ENCODE data around the gene OMA1. TPM values are rescaled to one million over a fixed set of nuclear protein-coding genes. Genes with fewer than 3 reads are reported as not detected.

OMA1 gene
- polyA plus RNA-seq, 1 of the 3 experiments (the other 2 are of a cell fraction): 6.9 TPM

DNA sequence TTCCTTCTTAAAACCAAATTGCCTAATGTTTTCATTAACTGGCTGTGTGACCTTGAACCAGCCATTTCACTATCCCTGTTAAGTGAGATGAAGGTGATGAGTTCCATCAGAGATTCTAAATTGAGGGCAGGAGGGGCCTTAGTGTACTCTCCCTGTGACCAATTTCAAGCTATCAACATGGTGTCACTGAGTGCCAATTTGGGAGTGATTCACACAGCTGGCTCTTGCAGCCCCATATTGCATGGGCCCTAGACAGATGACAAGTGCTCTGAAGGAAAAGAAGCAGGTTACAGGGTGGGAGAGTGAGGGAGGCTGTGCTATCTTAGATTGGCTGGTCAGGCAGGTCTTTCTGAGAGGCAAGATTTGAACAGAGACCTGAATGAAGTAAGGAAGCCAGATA, 43.5 kb upstream of the OMA1 start:
- Histone ChIP-seq H3K9ac (no peak overlapping the region), H2AFZ (ENCODE audit: low read depth) (no peak overlapping the region), H3K27ac (ENCODE audit: low read depth in 2 of 2, low read length in 1 of 2) (no peak overlapping the region), H3K36me3 (replicated peaks in 1 of 2; ENCODE audit: control insufficient read depth in 1 of 2, insufficient read depth in 2 of 2, low read length in 1 of 2) (no peaks in the 10 kb centered on the region), H3K27me3 (ENCODE audit: insufficient read depth) (no peaks in the 10 kb centered on the region), H3K4me1 (ENCODE audit: control insufficient read depth in 1 of 2, insufficient read depth in 2 of 2, low read depth in 1 of 2, low read length in 1 of 2) (peaks cover 5 to 10% of the 10 kb centered on the region in 2 experiments), H4K20me1 (ENCODE audit: insufficient read depth) (no peaks in the 10 kb centered on the region), H3K4me3 (ENCODE audit: low read depth in 2 of 2, low read length in 1 of 2) (no peak overlapping the region), H3F3A (replicated peaks; ENCODE audit: insufficient read depth) (peaks cover 10% of the 10 kb centered on the region), H3K4me2 (no peak overlapping the region), H3K79me2 (ENCODE audit: insufficient read depth) (no peaks in the 10 kb centered on the region), H3K9me2 (no peaks in the 10 kb centered on the region), H3K9me3 (no peaks in the 10 kb centered on the region)
- no peak for DNase-seq
- ChIA-PET CTCF (interaction anchor here (1.0 kb wide), 1 partner anchor 62 kb away, joined by 3 read pairs; no protein-coding TSS in a partner anchor), POLR2A (no interaction called here)
- TF ChIP-seq FOSL2 (IDR thresholded peaks at IDR 0.05; ENCODE audit: borderline replicate concordance, low read depth) (no peak), RFX5 (IDR thresholded peaks at IDR 0.05; ENCODE audit: low read length) (no peak), EZH2phosphoT487 (IDR thresholded peaks at IDR 0.05; ENCODE audit: borderline replicate concordance, low read depth) (no peak), RCOR1 (IDR thresholded peaks at IDR 0.05; ENCODE audit: low read length) (no peak), NFIC (IDR thresholded peaks at IDR 0.05; ENCODE audit: borderline replicate concordance) (no peak), YY1 (IDR thresholded peaks at IDR 0.05; ENCODE audit: low read depth) (no peak), TCF12 (IDR thresholded peaks at IDR 0.05) (no peak)
- TF ChIP-seq, protein P1, sequence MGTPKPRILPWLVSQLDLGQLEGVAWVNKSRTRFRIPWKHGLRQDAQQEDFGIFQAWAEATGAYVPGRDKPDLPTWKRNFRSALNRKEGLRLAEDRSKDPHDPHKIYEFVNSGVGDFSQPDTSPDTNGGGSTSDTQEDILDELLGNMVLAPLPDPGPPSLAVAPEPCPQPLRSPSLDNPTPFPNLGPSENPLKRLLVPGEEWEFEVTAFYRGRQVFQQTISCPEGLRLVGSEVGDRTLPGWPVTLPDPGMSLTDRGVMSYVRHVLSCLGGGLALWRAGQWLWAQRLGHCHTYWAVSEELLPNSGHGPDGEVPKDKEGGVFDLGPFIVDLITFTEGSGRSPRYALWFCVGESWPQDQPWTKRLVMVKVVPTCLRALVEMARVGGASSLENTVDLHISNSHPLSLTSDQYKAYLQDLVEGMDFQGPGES (IDR thresholded peaks at IDR 0.05; ENCODE audit: low read depth, low read length): no peak

DNA sequence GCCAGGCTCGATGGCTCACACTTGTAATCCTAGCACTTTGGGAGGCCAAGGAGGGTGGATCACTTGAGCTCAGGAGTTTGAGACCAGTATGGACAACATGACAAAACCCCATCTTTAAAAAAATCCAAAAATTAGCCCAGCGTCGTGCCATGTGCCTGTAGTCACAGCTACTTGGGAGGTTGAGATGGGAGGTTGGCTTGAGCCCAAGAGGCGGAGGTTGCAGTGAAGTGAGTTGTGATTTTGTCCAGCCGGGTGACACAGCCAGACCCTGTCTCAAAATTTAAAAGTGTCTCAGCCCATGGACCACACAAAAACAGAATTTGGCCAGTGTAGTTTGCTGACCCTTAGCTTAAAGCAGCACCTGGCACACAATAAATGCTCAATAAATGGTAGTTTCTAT, 41.9 kb upstream of the OMA1 start:
- POLR2A ChIA-PET: no interaction called here
- CTCF ChIA-PET: interaction anchor here (0.6 to 1.0 kb wide), 3 partner anchors 26 to 1426 kb away, joined by 3 to 4 read pairs (median 3); no protein-coding TSS in a partner anchor
- WGBS (ENCODE audit: low lambda C conversion rate): 88% methylated on average over 5 of the region's 5 CpGs
- no peak overlapping the region for H3K4me2 ChIP-seq
- no peak overlapping the region for H3K9ac ChIP-seq
- H3K36me3 ChIP-seq (replicated peaks in 1 of 2; ENCODE audit: control insufficient read depth in 1 of 2, insufficient read depth in 2 of 2, low read length in 1 of 2): no peaks in the 10 kb centered on the region
- no peaks in the 10 kb centered on the region for H3K9me3 ChIP-seq
- no peaks in the 10 kb centered on the region for H3K9me2 ChIP-seq
- H3K79me2 ChIP-seq (ENCODE audit: insufficient read depth): no peaks in the 10 kb centered on the region
- no peak for DNase-seq
- H4K20me1 ChIP-seq (ENCODE audit: insufficient read depth): no peaks in the 10 kb centered on the region
- no peaks in the 10 kb centered on the region for H3K27me3 ChIP-seq (ENCODE audit: insufficient read depth)
- peaks cover 5 to 19% of the 10 kb centered on the region in 2 experiments for H3K4me1 ChIP-seq (ENCODE audit: control insufficient read depth in 1 of 2, insufficient read depth in 2 of 2, low read depth in 1 of 2, low read length in 1 of 2)
- H3K4me3 ChIP-seq (ENCODE audit: low read depth in 2 of 2, low read length in 1 of 2): no peak overlapping the region
- peaks cover 21% of the 10 kb centered on the region for H3F3A ChIP-seq (replicated peaks; ENCODE audit: insufficient read depth)
- H2AFZ ChIP-seq (ENCODE audit: low read depth): no peak overlapping the region
- no peak overlapping the region for H3K27ac ChIP-seq (ENCODE audit: low read depth in 2 of 2, low read length in 1 of 2)
- no peak for TF ChIP-seq ZBTB33 (IDR thresholded peaks at IDR 0.05; ENCODE audit: borderline replicate concordance, low read depth)
- TF ChIP-seq RFX5 (IDR thresholded peaks at IDR 0.05; ENCODE audit: low read length): no peak
- TF ChIP-seq ELF1 (IDR thresholded peaks at IDR 0.05): no peak
- no peak for TF ChIP-seq NFIC (IDR thresholded peaks at IDR 0.05; ENCODE audit: borderline replicate concordance)
- TF ChIP-seq, protein P2, sequence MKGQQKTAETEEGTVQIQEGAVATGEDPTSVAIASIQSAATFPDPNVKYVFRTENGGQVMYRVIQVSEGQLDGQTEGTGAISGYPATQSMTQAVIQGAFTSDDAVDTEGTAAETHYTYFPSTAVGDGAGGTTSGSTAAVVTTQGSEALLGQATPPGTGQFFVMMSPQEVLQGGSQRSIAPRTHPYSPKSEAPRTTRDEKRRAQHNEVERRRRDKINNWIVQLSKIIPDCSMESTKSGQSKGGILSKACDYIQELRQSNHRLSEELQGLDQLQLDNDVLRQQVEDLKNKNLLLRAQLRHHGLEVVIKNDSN (IDR thresholded peaks at IDR 0.05; ENCODE audit: borderline replicate concordance, low read depth): no peak
- TF ChIP-seq CHD2 (IDR thresholded peaks at IDR 0.05; ENCODE audit: low read length, partially characterized antibody): no peak
- TF ChIP-seq GABPA (IDR thresholded peaks at IDR 0.05; ENCODE audit: low read depth): no peak
- TF ChIP-seq SIN3A (IDR thresholded peaks at IDR 0.05; ENCODE audit: borderline replicate concordance, low read depth, low read length): no peak
- TF ChIP-seq NRF1 (IDR thresholded peaks at IDR 0.05; ENCODE audit: low read depth, low read length): no peak
- no peak for TF ChIP-seq FOSL2 (IDR thresholded peaks at IDR 0.05; ENCODE audit: borderline replicate concordance, low read depth)
- TF ChIP-seq, protein P1 (IDR thresholded peaks at IDR 0.05; ENCODE audit: low read depth, low read length): no peak
- no peak for TF ChIP-seq MXI1 (IDR thresholded peaks at IDR 0.05; ENCODE audit: low read depth, low read length)
- TF ChIP-seq, protein P3, sequence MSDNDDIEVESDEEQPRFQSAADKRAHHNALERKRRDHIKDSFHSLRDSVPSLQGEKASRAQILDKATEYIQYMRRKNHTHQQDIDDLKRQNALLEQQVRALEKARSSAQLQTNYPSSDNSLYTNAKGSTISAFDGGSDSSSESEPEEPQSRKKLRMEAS (IDR thresholded peaks at IDR 0.05; ENCODE audit: low read depth): no peak
- TF ChIP-seq, protein P4, sequence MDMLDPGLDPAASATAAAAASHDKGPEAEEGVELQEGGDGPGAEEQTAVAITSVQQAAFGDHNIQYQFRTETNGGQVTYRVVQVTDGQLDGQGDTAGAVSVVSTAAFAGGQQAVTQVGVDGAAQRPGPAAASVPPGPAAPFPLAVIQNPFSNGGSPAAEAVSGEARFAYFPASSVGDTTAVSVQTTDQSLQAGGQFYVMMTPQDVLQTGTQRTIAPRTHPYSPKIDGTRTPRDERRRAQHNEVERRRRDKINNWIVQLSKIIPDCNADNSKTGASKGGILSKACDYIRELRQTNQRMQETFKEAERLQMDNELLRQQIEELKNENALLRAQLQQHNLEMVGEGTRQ (IDR thresholded peaks at IDR 0.05; ENCODE audit: borderline replicate concordance, low read depth, low read length): no peak
- no peak for TF ChIP-seq GATA2 (CRISPR knock-in tag; IDR thresholded peaks at IDR 0.05)
- TF ChIP-seq FOXM1 (IDR thresholded peaks at IDR 0.05; ENCODE audit: low read depth): no peak
- no peak for TF ChIP-seq RAD21 (IDR thresholded peaks at IDR 0.05; ENCODE audit: low read length)
- TF ChIP-seq EP300 (IDR thresholded peaks at IDR 0.05; ENCODE audit: borderline replicate concordance in 1 of 2, low read depth in 1 of 2, low read length in 1 of 2): no peak
